Neural progenitor cell (in vitro differentiated cells): Measurements from ENCODE around the gene MGA. TPM values are rescaled to one million over a fixed set of nuclear protein-coding genes. Genes with fewer than 3 reads are reported as not detected.

Experiments
- DNase-seq: peaks from one replicate; pipeline ENCODE4 v3.0.0-alpha.2; 2016; ENCODE audit warnings: low spot score
- H2AFZ ChIP-seq: fragments of 200-600 bp; sonication (generic); replicated peaks from 2 replicates; pipeline ENCODE4 v1.6.1; 2016; ENCODE audit warnings: antibody characterized with exemption
- H3F3A ChIP-seq: fragments of 200-600 bp; sonication (generic); 2 replicates; pipeline ENCODE4 v1.6.1; 2016; ENCODE audit warnings: antibody characterized with exemption, low read depth
- H3K27ac ChIP-seq: fragments of 200-600 bp; sonication (generic); 2 replicates; pipeline ENCODE4 v1.5.1; 2016; ENCODE audit warnings: mild to moderate bottlenecking
- H3K27me3 ChIP-seq: fragments of 200-600 bp; sonication (generic); 2 replicates; pipeline ENCODE4 v1.6.1; 2016; ENCODE audit warnings: mild to moderate bottlenecking, moderate library complexity
- H3K36me3 ChIP-seq: fragments of 200-600 bp; sonication (generic); 2 replicates; pipeline ENCODE4 v1.5.1; 2016
- H3K4me1 ChIP-seq: fragments of 200-600 bp; sonication (generic); 2 replicates; pipeline ENCODE4 v1.6.1; 2016; ENCODE audit warnings: mixed run types
- H3K4me2 ChIP-seq: fragments of 200-600 bp; sonication (generic); 2 replicates; pipeline ENCODE4 v1.6.1; 2016
- H3K4me3 ChIP-seq: fragments of 200-600 bp; sonication (generic); 2 replicates; pipeline ENCODE4 v1.5.1; 2016
- H3K79me2 ChIP-seq: fragments of 200-600 bp; sonication (generic); 2 replicates; pipeline ENCODE4 v1.6.1; 2016; ENCODE audit warnings: low read depth
- H3K9ac ChIP-seq: fragments of 200-600 bp; sonication (generic); 2 replicates; pipeline ENCODE4 v1.6.1; 2016
- H3K9me3 ChIP-seq: fragments of 200-600 bp; sonication (generic); 2 replicates; pipeline ENCODE4 v1.5.1; 2016; ENCODE audit warnings: low read depth
- H4K20me1 ChIP-seq: fragments of 200-600 bp; sonication (generic); 2 replicates; pipeline ENCODE4 v1.6.1; 2016; ENCODE audit warnings: low read depth
- H3K27ac Mint-ChIP-seq: 3 replicates; pipeline ENCODE4 v1.8.0; 2021; ENCODE audit warnings: mixed read lengths
- H3K27me3 Mint-ChIP-seq: 2 replicates; pipeline ENCODE4 v1.8.0; 2022; ENCODE audit warnings: low read depth, mild to moderate bottlenecking, inconsistent platforms, moderate library complexity, mixed read lengths; ENCODE audit not compliant: insufficient read depth
- H3K36me3 Mint-ChIP-seq: 3 replicates; pipeline ENCODE4 v1.8.0; 2021; ENCODE audit warnings: mixed read lengths
- H3K4me1 Mint-ChIP-seq: 3 replicates; pipeline ENCODE4 v1.8.0; 2021; ENCODE audit warnings: mixed read lengths
- H3K4me3 Mint-ChIP-seq: 3 replicates; pipeline ENCODE4 v1.8.0; 2021; ENCODE audit warnings: mild to moderate bottlenecking, moderate library complexity, mixed read lengths
- H3K9me3 Mint-ChIP-seq: 3 replicates; pipeline ENCODE4 v1.8.0; 2020; ENCODE audit warnings: mixed read lengths
- EZH2 ChIP-seq: fragments of 200-600 bp; sonication (generic); IDR thresholded peaks from 2 replicates; pipeline ENCODE4 v1.6.1; 2017; ENCODE audit warnings: antibody characterized with exemption, mild to moderate bottlenecking, moderate library complexity
- EZH2phosphoT487 ChIP-seq: fragments of 200-600 bp; sonication (generic); IDR thresholded peaks from 2 replicates; pipeline ENCODE4 v1.6.1; 2017; ENCODE audit warnings: antibody characterized with exemption
- total RNA-seq: library from RNA; depleted of rRNA; stranded (reverse); fragments of >200 nt; gene quantifications from 2 replicates; pipeline ENCODE4 v1.2.3, GENCODE V29; 2015; ENCODE audit warnings: low replicate concordance
- TF ChIP-seq, protein P1 (sequence below): fragments of 200-600 bp; sonication (generic); IDR thresholded peaks from 2 replicates; pipeline ENCODE4 v1.5.1; 2017; ENCODE audit warnings: antibody characterized with exemption, mild to moderate bottlenecking

The MGA gene
- total RNA-seq, 1 donor from 2014 or later = 73.4 TPM

DNA sequence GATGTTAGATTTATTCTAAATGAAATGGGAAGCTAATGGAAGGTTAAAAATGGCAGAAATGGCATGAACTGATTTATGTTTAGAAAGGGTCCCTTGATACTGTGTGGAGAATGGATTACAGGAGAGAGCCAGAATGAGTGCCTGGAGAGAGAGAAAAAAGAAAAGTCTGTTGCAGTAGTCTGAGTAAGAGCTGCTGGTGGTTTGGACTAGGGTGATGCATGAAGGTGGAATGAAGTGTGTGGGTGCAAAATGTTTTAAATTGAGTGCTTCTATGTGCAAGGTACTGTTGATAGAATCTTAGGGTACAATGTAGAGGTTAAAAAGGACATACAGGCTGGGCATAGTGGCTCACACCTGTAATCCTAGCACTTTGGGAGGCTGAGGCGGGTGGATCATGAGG, 11.4 kb upstream of the MGA start:
- no peak for TF ChIP-seq EZH2
- TF ChIP-seq EZH2phosphoT487 = no peak
- TF ChIP-seq, protein P1, sequence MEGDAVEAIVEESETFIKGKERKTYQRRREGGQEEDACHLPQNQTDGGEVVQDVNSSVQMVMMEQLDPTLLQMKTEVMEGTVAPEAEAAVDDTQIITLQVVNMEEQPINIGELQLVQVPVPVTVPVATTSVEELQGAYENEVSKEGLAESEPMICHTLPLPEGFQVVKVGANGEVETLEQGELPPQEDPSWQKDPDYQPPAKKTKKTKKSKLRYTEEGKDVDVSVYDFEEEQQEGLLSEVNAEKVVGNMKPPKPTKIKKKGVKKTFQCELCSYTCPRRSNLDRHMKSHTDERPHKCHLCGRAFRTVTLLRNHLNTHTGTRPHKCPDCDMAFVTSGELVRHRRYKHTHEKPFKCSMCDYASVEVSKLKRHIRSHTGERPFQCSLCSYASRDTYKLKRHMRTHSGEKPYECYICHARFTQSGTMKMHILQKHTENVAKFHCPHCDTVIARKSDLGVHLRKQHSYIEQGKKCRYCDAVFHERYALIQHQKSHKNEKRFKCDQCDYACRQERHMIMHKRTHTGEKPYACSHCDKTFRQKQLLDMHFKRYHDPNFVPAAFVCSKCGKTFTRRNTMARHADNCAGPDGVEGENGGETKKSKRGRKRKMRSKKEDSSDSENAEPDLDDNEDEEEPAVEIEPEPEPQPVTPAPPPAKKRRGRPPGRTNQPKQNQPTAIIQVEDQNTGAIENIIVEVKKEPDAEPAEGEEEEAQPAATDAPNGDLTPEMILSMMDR = no peak
- no peak overlapping the region for H3K4me3 ChIP-seq
- no peaks in the 10 kb centered on the region for H3K36me3 ChIP-seq
- Mint-ChIP-seq H3K4me3 (no peak overlapping the region), H3K36me3 (peaks cover 4% of the 10 kb centered on the region), H3K9me3 (no peaks in the 10 kb centered on the region), H3K27me3 (no peaks in the 10 kb centered on the region), H3K27ac (no peak overlapping the region), H3K4me1 (no peaks in the 10 kb centered on the region)
- no peak for DNase-seq
- H4K20me1 ChIP-seq = no peaks in the 10 kb centered on the region
- no peak overlapping the region for H3K4me2 ChIP-seq
- no peaks in the 10 kb centered on the region for H3K27me3 ChIP-seq
- no peak overlapping the region for H2AFZ ChIP-seq
- no peaks in the 10 kb centered on the region for H3F3A ChIP-seq
- H3K9me3 ChIP-seq = no peaks in the 10 kb centered on the region
- H3K27ac ChIP-seq = no peak overlapping the region
- no peaks in the 10 kb centered on the region for H3K79me2 ChIP-seq
- H3K9ac ChIP-seq = no peak overlapping the region
- no peaks in the 10 kb centered on the region for H3K4me1 ChIP-seq

DNA sequence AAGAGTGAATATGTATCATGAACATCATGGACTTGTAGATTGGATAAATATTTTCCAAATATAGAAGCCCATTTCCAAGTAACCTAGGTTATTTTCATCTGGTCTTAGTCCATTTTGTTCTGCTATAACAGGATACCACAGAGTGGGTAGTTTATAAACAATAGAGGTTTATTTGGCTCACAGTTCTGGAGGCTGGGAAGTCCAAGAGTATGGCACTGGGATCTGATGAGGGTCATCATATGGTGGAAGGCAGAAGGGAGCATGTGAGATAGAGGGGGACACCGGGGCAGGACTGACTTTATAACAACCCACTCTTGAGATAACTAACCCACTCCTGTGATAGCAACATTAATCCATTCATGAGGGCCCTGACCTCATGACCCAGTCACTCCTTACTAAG, 9.4 kb upstream of the MGA start:
- H3K4me3 ChIP-seq = no peak overlapping the region
- H3K27ac ChIP-seq = no peak overlapping the region
- H3K4me3 Mint-ChIP-seq = no peak overlapping the region
- H4K20me1 ChIP-seq = no peaks in the 10 kb centered on the region
- TF ChIP-seq EZH2phosphoT487 (no peak), EZH2 (no peak)
- TF ChIP-seq, protein P1 = no peak
- H3K9me3 Mint-ChIP-seq = no peaks in the 10 kb centered on the region
- H3K36me3 ChIP-seq = no peaks in the 10 kb centered on the region
- no peak for DNase-seq
- no peaks in the 10 kb centered on the region for H3K9me3 ChIP-seq
- H3F3A ChIP-seq = no peaks in the 10 kb centered on the region
- H3K27me3 Mint-ChIP-seq = no peaks in the 10 kb centered on the region
- H3K4me1 ChIP-seq = no peaks in the 10 kb centered on the region
- no peaks in the 10 kb centered on the region for H3K4me1 Mint-ChIP-seq
- peaks cover 4% of the 10 kb centered on the region for H3K36me3 Mint-ChIP-seq
- no peak overlapping the region for H3K9ac ChIP-seq
- no peak overlapping the region for H3K27ac Mint-ChIP-seq
- H3K79me2 ChIP-seq = no peaks in the 10 kb centered on the region
- H2AFZ ChIP-seq = no peak overlapping the region
- H3K27me3 ChIP-seq = no peaks in the 10 kb centered on the region
- H3K4me2 ChIP-seq = no peak overlapping the region

DNA sequence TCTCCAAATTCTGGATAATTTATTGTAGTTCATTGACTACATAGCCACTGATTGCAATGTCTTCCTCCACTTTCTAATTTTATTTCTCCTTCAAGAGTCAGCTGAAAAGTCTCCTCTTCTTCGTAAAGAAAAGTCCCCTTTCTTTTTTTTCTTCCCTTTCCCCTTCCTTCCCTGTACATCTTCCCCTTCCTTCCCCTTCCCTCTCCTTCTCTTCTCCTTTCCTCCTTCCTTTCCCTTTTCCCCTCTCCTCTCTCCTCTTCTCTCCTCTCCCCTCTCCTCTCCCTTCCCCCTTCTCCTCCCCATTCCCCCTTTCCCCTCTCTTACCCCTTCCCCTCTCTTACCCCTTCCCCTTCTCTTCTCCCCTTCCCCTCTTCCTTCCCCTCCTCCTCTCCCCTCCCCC, 8.8 kb upstream of the MGA start:
- Histone ChIP-seq H3K27ac (no peak overlapping the region), H3F3A (no peaks in the 10 kb centered on the region), H2AFZ (no peak overlapping the region), H3K79me2 (no peaks in the 10 kb centered on the region), H3K9ac (no peak overlapping the region), H3K36me3 (no peaks in the 10 kb centered on the region), H3K9me3 (no peaks in the 10 kb centered on the region), H3K4me2 (no peak overlapping the region), H4K20me1 (no peaks in the 10 kb centered on the region), H3K4me1 (no peaks in the 10 kb centered on the region), H3K27me3 (no peaks in the 10 kb centered on the region), H3K4me3 (no peak overlapping the region)
- H3K27me3 Mint-ChIP-seq = no peaks in the 10 kb centered on the region
- H3K4me1 Mint-ChIP-seq = no peaks in the 10 kb centered on the region
- no peak overlapping the region for H3K27ac Mint-ChIP-seq
- TF ChIP-seq, protein P1 = no peak
- no peak for TF ChIP-seq EZH2
- no peak for TF ChIP-seq EZH2phosphoT487
- no peaks in the 10 kb centered on the region for H3K9me3 Mint-ChIP-seq
- H3K36me3 Mint-ChIP-seq = peaks cover 4% of the 10 kb centered on the region
- no peak overlapping the region for H3K4me3 Mint-ChIP-seq
- no peak for DNase-seq
